Measurements from ENCODE around the gene PTF1A. TPM values are rescaled to one million over a fixed set of nuclear protein-coding genes. Genes with fewer than 3 reads are reported as not detected.

Gene PTF1A
- total and polyA plus RNA-seq, 10 of the 15 experiments (the other 5 are each of a cell fraction or from before 2014, with no cell fraction given), result not detected

GRCh38 chr10:23187155-23187554 lies 5.0 kb upstream of the PTF1A start:
- H3K4me2 ChIP-seq (ENCODE audit: control insufficient read depth, insufficient read depth), result no peak overlapping the region
- in situ Hi-C loops (cut with MboI), result no loop called here
- ChIA-PET SMC1A (ENCODE audit: uncharacterized antibody, unreplicated experiment) (no interaction called here), CTCF (no interaction called here), POLR2A (no interaction called here), RAD21 (ENCODE audit: unreplicated experiment) (no interaction called here)
- no peaks in the 10 kb centered on the region; a peak in 4 of 4 replicates for H3K27me3 ChIP-seq (replicated peaks in 1 of 2; ENCODE audit: control insufficient read depth in 2 of 2, insufficient read depth in 2 of 2, low read length in 1 of 2)
- FAIRE-seq (no peak), ATAC-seq (no peak), DNase-seq (ENCODE audit: low read depth, low spot score) (no peak)
- H3K36me3 ChIP-seq (ENCODE audit: control insufficient read depth in 2 of 2, insufficient read depth in 2 of 2, low read length in 1 of 2), result no peaks in the 10 kb centered on the region
- no peaks in the 10 kb centered on the region for H3K79me2 ChIP-seq (ENCODE audit: control insufficient read depth, insufficient read depth, low read length)
- no peak overlapping the region for H2AFZ ChIP-seq (ENCODE audit: control insufficient read depth, low read depth, low read length)
- H4K20me1 ChIP-seq (ENCODE audit: control insufficient read depth, insufficient read depth), result no peaks in the 10 kb centered on the region
- BruUV-seq (replicated peaks), result no TSS peak
- intact Hi-C loops (cut with micrococcal nuclease; ENCODE audit: unreplicated experiment), result no loop called here
- no peak overlapping the region for H3K4me3 ChIP-seq
- no peak overlapping the region for H3K9ac ChIP-seq (ENCODE audit: control insufficient read depth, insufficient read depth, low read length)
- WGBS (ENCODE audit: insufficient coverage, insufficient replicate concordance, low lambda C conversion rate, missing lambda C conversion rate), result 6% methylated on average over 1 of the region's 1 CpG
- no peak for TF ChIP-seq MTA3 (IDR thresholded peaks at IDR 0.05; ENCODE audit: borderline replicate concordance, low read length)
- no peak for TF ChIP-seq HDAC2 (IDR thresholded peaks at IDR 0.05)
- no peak for TF ChIP-seq STAT1 (conservative IDR thresholded peaks at IDR 0.05)
- no peak for TF ChIP-seq MLLT1 (IDR thresholded peaks at IDR 0.05)
- no peak for TF ChIP-seq RB1 (IDR thresholded peaks at IDR 0.05; ENCODE audit: borderline replicate concordance)
- no peaks in the 10 kb centered on the region for H3K9me3 ChIP-seq (replicated peaks; ENCODE audit: control insufficient read depth, insufficient read depth, low read length)
- no peak overlapping the region for H3K27ac ChIP-seq (ENCODE audit: control insufficient read depth, insufficient read depth)
- H3K4me1 ChIP-seq (ENCODE audit: control insufficient read depth, insufficient read depth, low read length), result no peaks in the 10 kb centered on the region

GRCh38 chr10:23189024-23189423 lies 3.1 kb upstream of the PTF1A start:
- Histone ChIP-seq H2AFZ (ENCODE audit: control insufficient read depth, low read depth, low read length) (no peak overlapping the region), H3K4me2 (ENCODE audit: control insufficient read depth, insufficient read depth) (no peak overlapping the region), H3K9ac (ENCODE audit: control insufficient read depth, insufficient read depth, low read length) (no peak overlapping the region), H3K4me3 (no peak overlapping the region), H3K4me1 (ENCODE audit: control insufficient read depth, insufficient read depth, low read length) (no peaks in the 10 kb centered on the region), H3K27ac (ENCODE audit: control insufficient read depth, insufficient read depth) (no peak overlapping the region), H3K36me3 (ENCODE audit: control insufficient read depth in 2 of 2, insufficient read depth in 2 of 2, low read length in 1 of 2) (no peaks in the 10 kb centered on the region), H3K9me3 (replicated peaks; ENCODE audit: control insufficient read depth, insufficient read depth, low read length) (no peaks in the 10 kb centered on the region), H4K20me1 (ENCODE audit: control insufficient read depth, insufficient read depth) (no peaks in the 10 kb centered on the region), H3K27me3 (replicated peaks in 1 of 2; ENCODE audit: control insufficient read depth in 2 of 2, insufficient read depth in 2 of 2, low read length in 1 of 2) (no peaks in the 10 kb centered on the region; a peak in 3 of 4 replicates), H3K79me2 (ENCODE audit: control insufficient read depth, insufficient read depth, low read length) (no peaks in the 10 kb centered on the region)
- 4% methylated on average over 5 of the region's 5 CpGs for WGBS (ENCODE audit: insufficient coverage, insufficient replicate concordance, low lambda C conversion rate, missing lambda C conversion rate)
- in situ Hi-C loops (cut with MboI) (no loop called here), intact Hi-C loops (cut with micrococcal nuclease; ENCODE audit: unreplicated experiment) (no loop called here)
- SMC1A ChIA-PET (ENCODE audit: uncharacterized antibody, unreplicated experiment), result no interaction called here
- no peak for FAIRE-seq
- RAD21 ChIA-PET (ENCODE audit: unreplicated experiment), result no interaction called here
- DNase-seq (ENCODE audit: low read depth, low spot score), result no peak
- TF ChIP-seq ESRRA (IDR thresholded peaks at IDR 0.05; ENCODE audit: low read length) (no peak), HDAC2 (IDR thresholded peaks at IDR 0.05) (no peak), ZBTB33 (IDR thresholded peaks at IDR 0.05) (no peak), CBX3 (IDR thresholded peaks at IDR 0.05; ENCODE audit: borderline replicate concordance, low read depth) (no peak), MTA2 (IDR thresholded peaks at IDR 0.05; ENCODE audit: low read depth) (no peak), ATF2 (IDR thresholded peaks at IDR 0.05; ENCODE audit: low read length) (no peak)
- BruUV-seq (replicated peaks), result no TSS peak
- ATAC-seq, result no peak
- POLR2A ChIA-PET, result no interaction called here
- CTCF ChIA-PET, result no interaction called here

Measured in GM12878 (cell line).